Lower lobe of right lung (tissue), 2 donors: Measurements from ENCODE around the gene MTUS2. TPM values are rescaled to one million over a fixed set of nuclear protein-coding genes. Genes with fewer than 3 reads are reported as not detected.

Experiments used
- ATAC-seq, 2 donors: fragments of 200-7000 bp; cut with Tn5 transposase; one replicate each; pipeline ENCODE4 v1.9.1; 2020 to 2022; ENCODE audit warnings: mild to moderate bottlenecking in 2 of 2, moderate library complexity in 2 of 2
- DNase-seq: peaks from one replicate; pipeline ENCODE4 v3.0.0-alpha.2; 2020
- H3K27ac ChIP-seq: fragments of 200-600 bp; one replicate; pipeline ENCODE4 v1.8.0; 2022
- H3K27me3 ChIP-seq: fragments of 200-600 bp; one replicate; pipeline ENCODE4 v1.8.0; 2022; ENCODE audit warnings: low read depth
- H3K36me3 ChIP-seq: fragments of 200-600 bp; one replicate; pipeline ENCODE4 v1.8.0; 2022; ENCODE audit warnings: mild to moderate bottlenecking
- H3K4me1 ChIP-seq: fragments of 200-600 bp; one replicate; pipeline ENCODE4 v1.8.0; 2022
- H3K4me3 ChIP-seq: fragments of 200-600 bp; one replicate; pipeline ENCODE4 v1.8.0; 2022; ENCODE audit warnings: mild to moderate bottlenecking
- H3K9me3 ChIP-seq: fragments of 200-600 bp; one replicate; pipeline ENCODE4 v1.8.0; 2022
- intact Hi-C: fragments of 100-400 bp; cut with DNase I; formaldehyde crosslinking; loops from one replicate; pipeline ENCODE4 v1.11.0; 2022
- total RNA-seq: library from RNA; stranded (reverse); fragmentation: NEBNext Ultra II Directional; extraction: Animal tissue kit (Norgen Biotek cat#: 25700); gene quantifications from one replicate; pipeline ENCODE4 v1.2.1, GENCODE V29; 2021
- TF ChIP-seq, protein P1 (sequence below): fragments of 200-600 bp; IDR thresholded peaks from one replicate; pipeline ENCODE4 v1.8.0; 2022; ENCODE audit warnings: antibody characterized with exemption, mild to moderate bottlenecking
- donor health status: DM: no; HTN: yes; CAD: no; lungs with severe emphysema.

The MTUS2 gene
- total RNA-seq, 1 donor from 2014 or later = 0.21 TPM

DNA sequence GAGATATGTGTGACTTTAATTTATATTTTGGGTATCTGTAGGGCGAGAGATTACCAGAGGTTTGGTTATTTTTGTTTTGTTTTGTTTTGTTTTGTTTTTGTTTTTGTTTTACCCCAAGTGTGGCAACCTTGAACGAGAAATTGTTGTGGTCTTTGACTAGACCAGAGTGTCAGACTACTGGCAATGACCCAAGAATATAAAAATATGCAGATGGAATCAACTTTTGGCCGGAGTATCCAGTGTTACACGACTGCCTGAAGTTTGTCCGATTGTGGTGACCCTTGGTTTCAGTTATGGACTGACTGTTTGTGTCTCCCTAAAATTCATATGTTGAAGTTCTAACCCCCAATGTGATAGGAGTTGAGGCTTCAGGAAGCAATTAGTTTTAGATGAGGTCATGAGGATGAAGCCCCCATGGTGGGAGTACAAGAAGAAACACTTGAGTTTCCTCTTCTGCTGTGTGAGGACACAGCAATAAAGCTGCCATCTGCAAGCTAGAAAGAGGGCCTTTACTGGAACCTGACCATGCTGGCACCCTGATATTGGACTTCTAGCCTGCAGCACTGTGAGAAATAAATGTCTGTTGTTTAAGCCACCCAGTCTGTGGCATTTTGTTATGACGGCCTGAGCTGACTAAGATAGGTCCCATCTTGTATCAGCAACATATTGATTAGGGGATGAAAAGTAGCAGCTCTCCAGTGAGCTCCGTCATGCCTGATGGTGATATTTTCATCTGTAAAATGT, 261.7 kb downstream of the MTUS2 start:
- Histone ChIP-seq H3K4me3 (no peak overlapping the region), H3K9me3 (no peaks in the 10 kb centered on the region), H3K27ac (no peak overlapping the region), H3K36me3 (no peaks in the 10 kb centered on the region), H3K27me3 (no peaks in the 10 kb centered on the region), H3K4me1 (no peaks in the 10 kb centered on the region)
- DNase-seq (no peak), ATAC-seq (no peak)
- TF ChIP-seq, protein P1, sequence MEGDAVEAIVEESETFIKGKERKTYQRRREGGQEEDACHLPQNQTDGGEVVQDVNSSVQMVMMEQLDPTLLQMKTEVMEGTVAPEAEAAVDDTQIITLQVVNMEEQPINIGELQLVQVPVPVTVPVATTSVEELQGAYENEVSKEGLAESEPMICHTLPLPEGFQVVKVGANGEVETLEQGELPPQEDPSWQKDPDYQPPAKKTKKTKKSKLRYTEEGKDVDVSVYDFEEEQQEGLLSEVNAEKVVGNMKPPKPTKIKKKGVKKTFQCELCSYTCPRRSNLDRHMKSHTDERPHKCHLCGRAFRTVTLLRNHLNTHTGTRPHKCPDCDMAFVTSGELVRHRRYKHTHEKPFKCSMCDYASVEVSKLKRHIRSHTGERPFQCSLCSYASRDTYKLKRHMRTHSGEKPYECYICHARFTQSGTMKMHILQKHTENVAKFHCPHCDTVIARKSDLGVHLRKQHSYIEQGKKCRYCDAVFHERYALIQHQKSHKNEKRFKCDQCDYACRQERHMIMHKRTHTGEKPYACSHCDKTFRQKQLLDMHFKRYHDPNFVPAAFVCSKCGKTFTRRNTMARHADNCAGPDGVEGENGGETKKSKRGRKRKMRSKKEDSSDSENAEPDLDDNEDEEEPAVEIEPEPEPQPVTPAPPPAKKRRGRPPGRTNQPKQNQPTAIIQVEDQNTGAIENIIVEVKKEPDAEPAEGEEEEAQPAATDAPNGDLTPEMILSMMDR = no peak
- intact Hi-C loops = no loop called here

DNA sequence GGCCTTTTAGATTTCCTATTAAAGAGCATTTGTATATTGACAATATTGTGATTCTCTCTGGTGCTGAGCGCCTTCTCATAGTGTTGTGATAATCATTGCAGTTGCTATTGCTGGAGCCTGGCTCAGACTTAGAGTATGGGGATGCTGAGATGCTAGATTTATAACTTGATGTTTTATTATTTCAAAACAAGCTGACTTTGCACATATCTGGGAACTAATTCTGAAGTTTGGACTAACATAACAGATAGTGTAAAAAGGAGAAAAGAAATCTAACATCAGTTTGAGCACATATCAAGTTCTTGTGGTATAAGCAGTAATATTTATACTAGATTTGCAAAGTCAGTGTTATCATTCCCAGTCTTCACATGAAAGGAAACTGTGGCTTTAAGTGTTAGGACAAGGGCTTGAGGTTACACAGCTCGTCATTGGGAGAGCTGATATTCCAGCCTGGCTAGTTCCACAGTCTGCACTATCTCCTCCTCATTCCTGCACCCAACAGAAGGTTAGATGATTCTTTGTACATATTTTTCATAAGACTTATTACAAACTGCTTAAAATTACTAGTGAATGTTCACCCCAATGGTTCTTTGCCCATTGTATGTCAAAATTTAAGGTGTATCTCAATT, 279.8 kb downstream of the MTUS2 start:
- H3K36me3 ChIP-seq = no peaks in the 10 kb centered on the region
- no peaks in the 10 kb centered on the region for H3K4me1 ChIP-seq
- no peaks in the 10 kb centered on the region for H3K9me3 ChIP-seq
- TF ChIP-seq, protein P1 = no peak
- peaks cover 4% of the 10 kb centered on the region for H3K27me3 ChIP-seq
- no peak overlapping the region for H3K4me3 ChIP-seq
- intact Hi-C loops = no loop called here
- DNase-seq (no peak), ATAC-seq (no peak)
- no peak overlapping the region for H3K27ac ChIP-seq

DNA sequence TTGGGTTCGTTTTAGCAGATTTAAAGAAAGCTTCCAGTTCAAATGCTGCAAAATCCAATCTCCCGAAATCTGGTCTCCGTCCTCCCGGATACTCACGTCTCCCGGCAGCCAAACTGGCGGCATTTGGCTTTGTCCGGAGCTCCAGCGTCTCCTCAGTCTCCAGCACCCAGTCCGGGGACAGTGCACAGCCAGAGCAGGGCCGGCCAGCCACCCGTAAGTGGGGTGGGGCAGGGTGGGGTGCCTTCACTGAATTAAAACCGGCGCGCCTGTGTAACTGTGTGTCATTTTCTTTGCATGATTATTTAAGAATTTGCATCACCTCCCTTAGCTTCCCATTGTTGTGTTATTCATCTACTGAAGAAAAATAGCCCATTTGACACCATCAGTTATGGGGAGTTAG, 280.6 kb downstream of the MTUS2 start:
- ATAC-seq = no peak
- Histone ChIP-seq H3K4me3 (no peak overlapping the region), H3K27me3 (peaks cover 4% of the 10 kb centered on the region), H3K27ac (no peak overlapping the region), H3K9me3 (no peaks in the 10 kb centered on the region), H3K4me1 (no peaks in the 10 kb centered on the region), H3K36me3 (no peaks in the 10 kb centered on the region)
- DNase-seq = no peak
- TF ChIP-seq, protein P1 = no peak
- intact Hi-C loops = no loop called here

DNA sequence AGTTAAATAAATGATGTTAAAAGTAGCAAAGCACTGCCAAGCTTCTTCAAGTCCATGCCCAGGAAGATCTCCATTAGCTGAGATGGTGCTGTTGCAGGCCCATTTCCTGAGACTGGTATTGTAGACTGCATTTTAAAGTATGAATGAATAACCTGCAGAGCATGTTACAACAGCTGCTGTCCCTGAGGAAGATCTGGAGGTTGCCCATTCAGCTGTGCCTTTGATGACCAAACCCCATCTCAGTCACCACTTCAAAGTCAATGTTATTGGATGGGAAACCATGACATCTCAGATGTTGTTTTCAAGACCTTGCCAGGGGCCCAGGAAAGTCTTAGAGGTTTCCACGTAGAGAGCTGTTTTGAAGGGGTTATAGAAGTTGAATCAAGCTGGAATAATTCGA, 281.3 kb downstream of the MTUS2 start:
- intact Hi-C loops = no loop called here
- ATAC-seq = no peak
- Histone ChIP-seq H3K9me3 (no peaks in the 10 kb centered on the region), H3K4me3 (no peak overlapping the region), H3K27me3 (peaks cover 4% of the 10 kb centered on the region), H3K27ac (no peak overlapping the region), H3K36me3 (no peaks in the 10 kb centered on the region), H3K4me1 (no peaks in the 10 kb centered on the region)
- TF ChIP-seq, protein P1 = no peak
- DNase-seq = no peak

DNA sequence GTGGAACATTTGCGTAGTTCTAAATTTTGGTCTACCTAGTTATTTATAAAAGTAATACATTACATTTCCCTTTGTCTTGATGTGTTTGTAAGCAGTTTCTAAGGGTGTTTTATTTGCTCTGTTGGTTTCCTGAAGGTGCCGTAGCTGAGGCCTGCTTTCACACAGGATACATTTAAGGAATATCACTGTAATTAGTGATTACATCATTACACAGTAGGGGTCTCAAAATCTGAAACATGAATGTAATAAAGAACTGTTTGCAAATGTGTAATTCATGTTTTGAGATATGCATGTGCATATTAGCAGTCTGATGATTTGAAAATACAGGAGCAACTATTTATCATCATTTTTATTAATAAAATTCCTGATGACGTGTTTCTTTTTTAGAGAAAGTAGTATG, 281.8 kb downstream of the MTUS2 start:
- intact Hi-C loops = no loop called here
- ATAC-seq (no peak), DNase-seq (no peak)
- no peak overlapping the region for H3K4me3 ChIP-seq
- TF ChIP-seq, protein P1 = no peak
- H3K4me1 ChIP-seq = no peaks in the 10 kb centered on the region
- no peak overlapping the region for H3K27ac ChIP-seq
- H3K27me3 ChIP-seq = peaks cover 4% of the 10 kb centered on the region
- no peaks in the 10 kb centered on the region for H3K9me3 ChIP-seq
- no peaks in the 10 kb centered on the region for H3K36me3 ChIP-seq
